Measurements from ENCODE around the gene PALLD.

- no peak for TF ChIP-seq POLR2A (IDR thresholded peaks at IDR 0.05)
- no peak for TF ChIP-seq CTCF (IDR thresholded peaks at IDR 0.05)
Observed at GRCh38 chr4:168854350-168854921, 357.6 kb downstream of the PALLD start.
